GM18951 (cell line): ENCODE results near the gene MECP2.

Experiments
- POLR2A ChIP-seq: IDR thresholded peaks from 4 replicates; pipeline ENCODE4 v1.6.1; 2011; ENCODE audit warnings: mild to moderate bottlenecking; ENCODE audit not compliant: insufficient read length, insufficient read depth; ENCODE audit errors: extremely low read depth
- in situ Hi-C: fragments of 300-500 bp; cut with MboI; formaldehyde crosslinking; loops from one replicate; pipeline ENCODE4 v1.12.0; 2022; ENCODE audit warnings: low sequenced_read_pairs, mixed read lengths, inconsistent platforms; ENCODE audit not compliant: unreplicated experiment

The MECP2 gene

GRCh38 chrX:154125391-154126040, 28.0 kb upstream of the MECP2 start:
- no peak for TF ChIP-seq POLR2A
- in situ Hi-C loops = no loop called here

DNA sequence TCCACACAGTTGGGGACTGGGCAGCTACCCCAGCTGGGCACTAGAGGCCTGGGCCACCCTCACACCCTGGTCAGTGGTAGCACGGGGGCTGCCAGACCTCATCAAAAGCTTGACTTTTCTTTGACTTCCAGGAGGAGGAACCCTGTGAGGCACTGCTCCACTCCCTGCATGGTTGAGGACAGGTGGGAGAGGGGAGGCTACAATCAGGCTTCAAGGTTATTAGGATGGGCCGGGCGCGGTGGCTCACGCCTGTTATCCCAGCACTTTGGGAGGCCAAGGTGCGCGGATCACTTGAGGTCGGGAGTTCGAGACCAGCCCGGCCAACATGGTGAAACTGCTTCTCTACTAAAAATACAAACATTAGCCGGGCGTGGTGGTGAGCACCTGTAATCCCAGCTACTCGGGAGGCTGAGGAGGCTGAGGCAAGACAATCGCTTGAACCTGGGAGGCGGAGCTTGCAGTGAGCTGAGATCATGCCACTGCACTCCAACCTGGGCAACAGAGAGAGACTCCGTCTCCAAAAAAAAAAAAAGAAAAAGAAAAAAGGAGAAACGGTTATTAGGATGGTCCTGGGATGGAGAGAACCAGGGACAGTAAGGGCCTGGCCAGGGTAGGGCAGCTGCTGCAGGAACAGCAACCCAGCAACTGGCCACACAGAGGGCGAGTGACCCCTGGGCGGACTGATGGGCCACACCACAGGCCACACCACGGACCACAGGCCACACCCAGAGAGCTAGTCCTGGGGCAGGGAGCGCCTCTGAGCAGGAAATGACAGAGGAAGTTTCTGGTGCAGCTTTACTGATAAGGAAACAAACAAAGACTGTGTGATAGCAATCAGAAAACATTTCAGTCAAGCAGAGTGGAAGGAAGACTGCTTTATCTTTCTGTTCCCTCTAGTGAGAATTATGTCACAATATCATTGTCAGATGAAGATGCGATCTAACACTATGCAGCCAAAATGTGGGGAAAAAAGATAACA, 26.0 kb upstream of the MECP2 start:
- TF ChIP-seq POLR2A = no peak
- in situ Hi-C loops = no loop called here

- in situ Hi-C loops = no loop called here
- TF ChIP-seq POLR2A = no peak
These were observed 24.4 kb upstream of the MECP2 start for GRCh38 chrX:154121961-154122360.

GRCh38 chrX:154121207-154121606, 23.7 kb upstream of the MECP2 start:
- in situ Hi-C loops = no loop called here

DNA sequence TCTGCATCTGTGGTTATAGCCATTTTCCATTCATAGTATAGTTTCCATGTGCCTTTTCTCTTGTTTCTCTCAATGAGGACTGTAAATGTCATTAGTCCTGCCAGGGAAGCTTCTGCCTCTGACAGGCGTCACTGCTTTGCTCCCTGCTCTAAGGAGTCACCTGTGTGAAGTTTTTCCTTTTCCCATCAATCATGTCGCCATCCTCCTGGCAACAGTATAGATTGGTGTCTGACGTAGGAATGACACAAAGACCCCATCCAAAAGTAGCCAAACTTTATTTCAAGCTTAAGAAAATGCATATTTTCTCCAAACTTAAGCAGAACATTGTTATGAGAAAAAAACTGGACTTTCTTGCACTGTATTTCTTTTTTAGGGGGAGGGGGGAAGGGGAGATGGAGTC, 23.1 kb upstream of the MECP2 start:
- in situ Hi-C loops = no loop called here
- TF ChIP-seq POLR2A = no peak

More at GRCh38 chrX:154121207-154121606, 23.7 kb upstream of the MECP2 start:
- TF ChIP-seq POLR2A = no peak

GRCh38 chrX:154117566-154117965, 20.0 kb upstream of the MECP2 start:
- in situ Hi-C loops = no loop called here
- TF ChIP-seq POLR2A = no peak

- in situ Hi-C loops = no loop called here
- TF ChIP-seq POLR2A = no peak
These were observed 19.1 kb upstream of the MECP2 start for GRCh38 chrX:154116426-154117211.

DNA sequence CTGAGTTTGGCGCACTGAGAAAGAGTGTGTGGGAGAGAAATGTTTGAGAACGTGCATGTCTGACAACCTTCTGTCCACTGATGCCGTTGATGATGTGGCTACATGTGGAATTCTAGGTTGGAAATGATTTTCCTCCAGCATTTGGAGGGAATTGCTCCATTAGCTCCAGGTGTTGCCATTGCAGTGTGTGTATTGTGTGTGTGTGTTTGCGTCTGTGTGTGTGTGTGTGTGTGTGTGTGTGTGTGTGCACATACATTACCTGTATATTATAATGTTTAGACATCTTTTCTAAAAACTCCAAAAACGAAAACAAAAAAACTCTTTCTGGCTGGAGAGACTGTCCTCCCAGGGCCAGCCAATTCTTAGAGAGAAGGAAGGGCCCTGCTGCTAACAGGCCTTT, 18.2 kb upstream of the MECP2 start:
- TF ChIP-seq POLR2A = no peak
- in situ Hi-C loops = no loop called here

DNA sequence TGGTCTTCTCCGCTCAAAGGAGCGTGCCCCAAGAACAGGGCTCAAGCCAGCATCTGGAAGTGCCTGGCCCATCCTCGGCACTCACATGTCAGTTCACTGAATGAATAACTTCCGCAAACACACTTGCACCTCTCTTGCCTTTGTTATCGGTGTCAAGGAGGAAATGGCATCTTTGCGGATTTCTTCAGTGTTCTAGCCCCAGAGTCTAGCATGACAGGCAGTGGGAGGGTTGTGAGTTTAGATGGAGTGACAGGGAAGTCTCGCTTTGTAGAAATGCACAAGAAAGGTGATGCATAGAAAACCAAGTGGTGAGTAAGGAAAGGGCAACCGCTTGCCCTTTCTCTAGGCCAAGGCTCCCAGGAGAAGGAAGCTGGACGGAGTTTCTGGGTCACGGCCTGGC, 17.6 kb upstream of the MECP2 start:
- in situ Hi-C loops = no loop called here
- TF ChIP-seq POLR2A = no peak

DNA sequence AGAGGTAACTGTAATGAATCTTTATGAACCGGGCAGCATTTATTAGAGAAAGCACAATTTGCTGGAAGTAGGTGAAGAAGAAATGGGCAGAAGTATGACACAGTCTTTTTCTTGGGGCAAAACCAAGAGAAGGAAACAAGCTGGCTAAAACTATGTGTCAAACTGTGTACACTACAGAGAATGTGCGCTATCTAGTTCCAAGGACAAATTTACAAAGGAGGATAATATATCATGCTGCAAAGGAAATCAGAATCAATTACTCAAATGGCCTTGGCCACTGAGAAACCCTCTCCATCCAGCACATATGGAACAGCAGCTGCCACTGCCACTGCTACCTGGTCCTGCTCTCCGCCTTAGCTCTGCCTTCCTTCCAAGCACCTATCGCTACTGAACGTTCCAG, 17.1 kb upstream of the MECP2 start:
- no peak for TF ChIP-seq POLR2A
- in situ Hi-C loops = no loop called here

GRCh38 chrX:154113729-154114128, 16.2 kb upstream of the MECP2 start:
- TF ChIP-seq POLR2A = no peak
- in situ Hi-C loops = no loop called here

GRCh38 chrX:154098551-154098950, 1.0 kb upstream of the MECP2 start:
- no peak for TF ChIP-seq POLR2A
- in situ Hi-C loops = no loop called here

DNA sequence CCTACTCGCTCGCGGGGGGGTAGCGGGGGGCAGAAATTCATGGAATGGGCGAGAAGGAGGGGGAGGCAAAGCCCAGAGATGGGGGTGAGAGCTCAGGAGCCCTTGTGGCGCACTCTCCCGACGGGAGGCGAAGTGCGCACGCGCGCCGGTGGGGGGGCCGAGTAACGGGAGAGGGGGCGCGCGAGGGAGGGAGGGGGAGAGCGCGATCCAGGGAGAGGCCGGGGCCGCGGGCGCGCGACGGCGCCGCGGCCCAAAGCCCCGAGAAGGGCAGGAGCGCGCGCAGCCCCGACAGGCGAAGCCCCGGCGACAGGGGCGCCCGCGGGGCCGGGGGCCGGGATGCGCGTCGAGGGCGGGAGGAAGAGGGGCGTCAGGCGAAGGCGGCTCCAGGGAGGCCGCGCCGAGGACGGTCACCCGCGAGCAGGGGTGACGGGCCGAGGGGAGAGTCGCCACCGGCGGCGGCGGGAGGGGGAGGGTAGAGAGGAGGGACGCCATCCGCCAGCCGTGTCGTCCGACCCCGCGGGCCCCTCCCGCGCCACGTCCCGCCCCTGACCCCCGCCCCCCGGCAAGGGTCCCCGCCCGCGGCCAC, 421 bp downstream of the MECP2 start:
- in situ Hi-C loops = no loop called here
- TF ChIP-seq POLR2A = no peak
